Stimulated activated CD8-positive, alpha-beta memory T cell treated with anti-CD3 and anti-CD28 coated beads, Interleukin-15, amount 100 ng/mL, for 1 hour (primary cell): ENCODE results near the gene HS2ST1.
"Not testable (repeated sequence)": the region's sequence is repeated elsewhere in the genome, so short reads cannot be mapped to it uniquely, and the experiment has no call there.

Source experiments
- DNase-seq: peaks from one replicate; pipeline ENCODE4 v3.0.0-alpha.2; 2020; ENCODE audit warnings: low read depth

HS2ST1 gene

GRCh38 chr1:86971778-86972177, 57.3 kb downstream of the HS2ST1 start:
- no peak for DNase-seq

- no peak for DNase-seq
These were observed 57.8 kb downstream of the HS2ST1 start for GRCh38 chr1:86972262-86972661.

GRCh38 chr1:86975993-86976550, 61.6 kb downstream of the HS2ST1 start:
- no peak for DNase-seq

GRCh38 chr1:86976664-86977063, 62.2 kb downstream of the HS2ST1 start:
- DNase-seq, result no peak

DNA sequence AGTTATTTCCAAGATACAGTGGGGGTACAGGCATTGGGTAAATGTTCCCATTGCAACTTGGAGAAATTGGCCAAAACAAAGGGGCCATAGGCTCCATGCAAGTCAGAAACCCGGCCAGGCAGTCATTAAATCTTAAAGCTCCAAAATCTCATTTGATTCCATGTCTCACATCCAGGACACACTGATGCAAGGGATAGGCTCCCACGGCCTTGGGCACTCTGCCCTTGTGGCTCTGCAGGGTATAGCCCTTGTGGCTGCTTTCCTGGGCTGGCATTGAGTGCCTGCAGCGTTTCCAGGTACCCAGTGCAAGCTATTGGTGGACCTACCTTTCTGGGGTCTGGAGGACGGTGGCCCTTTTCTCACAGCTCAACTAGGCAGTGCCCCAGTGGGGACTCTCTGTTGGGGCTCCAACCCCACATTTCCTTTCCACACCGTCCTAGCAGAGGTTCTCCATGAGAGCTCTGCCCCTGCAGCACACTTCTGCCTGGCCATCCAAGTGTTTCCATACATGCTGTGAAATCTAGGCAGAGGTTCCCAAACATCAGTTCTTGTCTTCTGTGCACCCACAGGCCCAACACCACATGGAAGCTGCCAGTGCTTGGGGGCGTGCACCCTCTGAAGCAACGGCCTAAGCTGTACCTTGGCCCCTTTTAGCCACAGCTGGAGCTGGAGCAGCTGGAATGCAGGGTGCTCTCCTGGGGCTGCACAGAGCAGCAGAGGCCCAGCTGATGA, 67.2 kb downstream of the HS2ST1 start:
- DNase-seq, result no peak

DNA sequence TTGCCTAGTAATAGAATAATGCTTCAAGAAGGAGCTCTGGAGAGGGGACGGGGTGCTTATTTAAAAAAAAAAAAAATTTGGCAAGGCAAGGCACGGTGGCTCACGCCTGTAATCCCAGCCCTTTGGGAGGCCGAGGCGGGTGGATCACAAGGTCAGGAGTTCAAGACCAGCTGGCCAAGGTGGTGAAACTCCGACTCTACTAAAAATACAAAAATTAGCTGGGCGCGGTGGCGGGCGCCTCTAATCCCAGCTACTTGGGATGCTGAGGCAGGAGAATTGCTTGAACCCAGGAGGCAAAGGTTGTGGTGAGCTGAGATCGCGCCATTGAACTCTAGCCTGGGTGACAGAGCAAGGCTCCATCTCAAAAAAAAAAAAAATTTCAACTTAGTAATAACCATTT, 69.2 kb downstream of the HS2ST1 start:
- not testable (repeated sequence) for DNase-seq

GRCh38 chr1:86987446-86987845, 73.0 kb downstream of the HS2ST1 start:
- DNase-seq, result no peak

DNA sequence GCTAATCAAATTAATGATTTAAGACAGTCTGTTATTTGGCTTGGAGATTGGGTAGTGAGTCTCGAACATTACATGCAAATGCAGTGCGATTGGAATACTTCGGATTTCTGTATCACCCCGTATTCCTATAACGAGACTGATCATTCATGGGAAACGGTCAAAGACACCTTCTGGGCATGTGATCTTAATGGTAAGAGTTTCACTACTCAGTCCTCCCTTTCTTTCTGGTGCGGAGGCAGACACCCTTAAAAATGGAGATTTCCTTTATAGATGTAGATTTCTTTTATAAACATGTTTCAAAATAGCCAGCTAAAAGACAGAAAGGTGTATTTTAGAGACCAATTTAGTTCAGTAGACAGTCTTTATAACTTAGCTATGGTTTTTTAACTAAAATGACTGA, 74.4 kb downstream of the HS2ST1 start:
- DNase-seq, result no peak

- not testable (repeated sequence) for DNase-seq
These were observed 75.3 kb downstream of the HS2ST1 start for GRCh38 chr1:86989690-86990089.

DNA sequence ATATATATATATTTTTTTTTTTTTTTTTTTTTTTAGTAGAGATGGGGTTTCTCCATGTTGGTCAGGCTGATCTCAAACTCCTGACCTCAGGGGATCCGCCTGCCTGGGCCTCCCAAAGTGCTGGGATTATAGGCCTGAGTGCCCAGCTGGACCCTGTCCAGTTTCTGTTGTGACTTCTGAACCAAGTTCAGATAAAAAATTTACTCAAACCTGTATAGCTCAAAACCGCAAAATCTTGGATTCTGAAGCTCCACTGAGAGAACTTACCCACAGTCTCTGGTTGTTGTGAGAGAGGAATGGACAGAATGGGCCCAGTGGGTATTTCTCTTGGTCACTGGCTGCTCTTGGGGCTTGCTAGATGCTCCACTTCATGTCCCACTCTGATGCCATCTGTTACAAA, 76.4 kb downstream of the HS2ST1 start:
- no peak for DNase-seq

GRCh38 chr1:86991549-86992186, 77.2 kb downstream of the HS2ST1 start:
- DNase-seq, result no peak

DNA sequence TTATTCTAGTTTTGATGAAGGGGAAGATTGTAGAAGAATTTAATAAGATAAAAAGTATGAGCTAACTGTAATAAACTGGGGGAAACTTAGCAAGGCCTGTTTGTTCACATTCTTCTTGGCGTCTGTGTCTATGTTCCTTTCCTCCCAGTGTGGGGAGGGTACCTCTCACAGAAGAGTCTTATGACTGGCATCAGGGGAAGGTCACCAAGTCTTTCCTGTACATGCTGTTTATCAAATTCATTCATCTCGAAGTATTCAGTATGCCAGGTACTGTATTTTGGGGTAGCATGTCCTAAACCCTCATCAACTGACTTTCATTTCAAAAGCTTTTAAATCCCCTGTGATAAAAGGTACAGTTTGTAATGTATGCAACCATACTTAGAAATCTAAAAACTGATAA, 78.4 kb downstream of the HS2ST1 start:
- no peak for DNase-seq

GRCh38 chr1:86993269-86993985, 79.0 kb downstream of the HS2ST1 start:
- DNase-seq, result no peak

DNA sequence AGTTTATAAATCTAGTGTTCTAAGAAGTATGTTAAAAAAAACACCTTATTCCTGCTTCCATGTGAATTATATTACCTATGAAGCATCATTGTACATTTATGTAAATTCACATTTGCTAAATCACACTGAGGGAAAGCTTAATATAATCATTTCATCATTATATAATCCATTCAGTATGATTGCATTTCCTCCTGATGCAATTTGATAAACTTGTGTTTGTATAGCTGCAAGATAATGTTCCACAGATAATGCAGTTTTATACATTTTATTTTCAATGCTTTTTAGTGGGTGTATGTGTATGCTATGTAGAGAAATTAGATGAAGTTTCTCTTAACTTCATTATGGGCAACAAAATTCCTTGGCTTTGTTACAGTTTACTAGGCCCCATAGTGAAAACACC, 79.6 kb downstream of the HS2ST1 start:
- DNase-seq, result no peak

GRCh38 chr1:86997538-86997937, 83.1 kb downstream of the HS2ST1 start:
- no peak for DNase-seq

GRCh38 chr1:86998280-86998679, 83.8 kb downstream of the HS2ST1 start:
- no peak for DNase-seq

GRCh38 chr1:86998727-86999126, 84.3 kb downstream of the HS2ST1 start:
- DNase-seq, result no peak

DNA sequence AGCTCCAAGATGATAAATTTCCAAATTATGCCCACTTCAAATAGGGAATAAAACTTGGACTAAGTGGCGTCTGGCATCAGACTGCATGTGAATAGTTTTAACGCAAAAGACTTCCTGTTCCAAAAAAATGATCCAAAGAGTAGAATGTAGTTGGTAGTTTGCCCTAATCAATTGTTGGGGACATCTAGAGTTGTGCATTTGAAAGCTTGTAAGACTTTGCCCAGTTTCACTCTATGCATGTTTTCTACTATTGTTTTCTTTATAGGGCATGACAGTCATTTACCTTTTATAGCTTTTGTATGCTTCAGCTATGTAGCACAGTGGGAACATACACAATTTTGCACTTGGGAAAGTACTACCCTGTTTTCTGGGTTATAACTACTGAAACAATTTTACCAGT, 86.0 kb downstream of the HS2ST1 start:
- no peak for DNase-seq

DNA sequence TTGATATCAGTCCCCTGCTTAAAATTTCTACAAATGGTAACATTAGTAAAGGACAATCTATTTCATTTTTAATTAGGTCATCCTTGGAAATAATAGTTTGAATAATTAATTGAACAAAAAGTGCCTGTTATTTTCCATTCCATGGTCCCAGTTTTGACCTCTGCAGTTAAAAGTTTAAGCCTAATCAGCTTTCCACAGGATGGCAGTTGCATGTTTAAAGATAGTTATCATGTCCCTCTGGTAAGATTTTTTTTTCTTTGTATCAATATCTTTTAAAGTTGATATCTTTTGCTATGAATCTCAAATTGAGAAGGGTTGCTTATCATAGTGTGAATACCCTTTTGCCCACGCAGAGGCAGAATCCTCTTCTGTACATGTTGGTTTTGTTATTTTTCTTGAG, 90.4 kb downstream of the HS2ST1 start:
- no peak for DNase-seq

DNA sequence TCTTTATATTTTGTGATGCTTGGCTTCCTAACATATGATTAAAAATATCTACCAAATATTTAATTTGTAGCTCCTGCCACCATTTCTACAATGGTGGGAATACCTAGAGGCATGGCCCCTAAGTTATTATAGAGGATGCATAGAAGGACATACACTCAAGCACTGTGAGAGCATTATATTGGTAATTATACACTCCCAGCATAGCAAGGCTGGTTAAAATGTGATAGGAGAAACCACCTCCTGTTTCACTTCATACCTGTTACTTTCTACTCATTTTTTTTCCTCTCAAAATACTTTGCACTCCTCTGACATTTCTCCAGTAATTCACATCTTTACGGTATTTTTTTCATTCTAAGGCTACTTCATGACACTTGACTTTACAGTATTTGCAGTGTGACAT, 92.9 kb downstream of the HS2ST1 start:
- DNase-seq, result no peak

GRCh38 chr1:87013385-87013784, 99.0 kb downstream of the HS2ST1 start:
- not testable (repeated sequence) for DNase-seq

- no peak for DNase-seq
These were observed 103.7 kb downstream of the HS2ST1 start for GRCh38 chr1:87017998-87018672.
